ENCODE measurements around the gene FBP2.
"Not testable (repeated sequence)": the region's sequence is repeated elsewhere in the genome, so short reads cannot be mapped to it uniquely, and the experiment has no call there.

The FBP2 gene

DNA sequence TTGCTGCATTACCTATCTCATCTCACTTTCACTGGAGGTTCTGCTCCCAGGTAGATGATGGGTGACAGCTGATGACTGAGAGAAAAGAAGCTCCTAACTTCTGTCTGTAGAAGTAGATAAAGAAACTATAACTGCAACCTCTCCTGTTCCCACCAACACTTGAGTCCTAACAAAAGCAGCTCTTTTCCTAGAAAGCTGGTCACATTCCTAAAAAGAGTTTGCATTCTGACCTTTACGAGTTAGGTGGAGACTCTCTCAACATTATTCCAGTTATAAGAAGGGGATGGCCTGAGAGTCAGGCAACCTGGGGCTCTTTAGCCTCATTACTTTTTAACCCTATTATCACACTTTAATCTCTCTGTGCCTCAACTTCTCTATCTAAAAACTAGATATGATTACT lies 47.7 kb downstream of the FBP2 start:
- H3K27ac ChIP-seq (ENCODE audit: low read depth, low read length): no peak overlapping the region
- H3K4me1 ChIP-seq (ENCODE audit: control insufficient read depth, low read length): no peaks in the 10 kb centered on the region
- H3K36me3 ChIP-seq (ENCODE audit: control insufficient read depth, low read length): no peaks in the 10 kb centered on the region
- no peak for TF ChIP-seq EZH2phosphoT487 (IDR thresholded peaks at IDR 0.05; ENCODE audit: borderline replicate concordance, low read length)
- TF ChIP-seq, protein P1, sequence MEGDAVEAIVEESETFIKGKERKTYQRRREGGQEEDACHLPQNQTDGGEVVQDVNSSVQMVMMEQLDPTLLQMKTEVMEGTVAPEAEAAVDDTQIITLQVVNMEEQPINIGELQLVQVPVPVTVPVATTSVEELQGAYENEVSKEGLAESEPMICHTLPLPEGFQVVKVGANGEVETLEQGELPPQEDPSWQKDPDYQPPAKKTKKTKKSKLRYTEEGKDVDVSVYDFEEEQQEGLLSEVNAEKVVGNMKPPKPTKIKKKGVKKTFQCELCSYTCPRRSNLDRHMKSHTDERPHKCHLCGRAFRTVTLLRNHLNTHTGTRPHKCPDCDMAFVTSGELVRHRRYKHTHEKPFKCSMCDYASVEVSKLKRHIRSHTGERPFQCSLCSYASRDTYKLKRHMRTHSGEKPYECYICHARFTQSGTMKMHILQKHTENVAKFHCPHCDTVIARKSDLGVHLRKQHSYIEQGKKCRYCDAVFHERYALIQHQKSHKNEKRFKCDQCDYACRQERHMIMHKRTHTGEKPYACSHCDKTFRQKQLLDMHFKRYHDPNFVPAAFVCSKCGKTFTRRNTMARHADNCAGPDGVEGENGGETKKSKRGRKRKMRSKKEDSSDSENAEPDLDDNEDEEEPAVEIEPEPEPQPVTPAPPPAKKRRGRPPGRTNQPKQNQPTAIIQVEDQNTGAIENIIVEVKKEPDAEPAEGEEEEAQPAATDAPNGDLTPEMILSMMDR (IDR thresholded peaks at IDR 0.05; ENCODE audit: low read depth, low read length, poor library complexity, severe bottlenecking): no peak
- no peaks in the 10 kb centered on the region for H3K79me2 ChIP-seq (ENCODE audit: control insufficient read depth, low read length)
- H3K4me3 ChIP-seq (ENCODE audit: low read length): no peak overlapping the region
- H3K27me3 ChIP-seq (ENCODE audit: control insufficient read depth, low read length): no peaks in the 10 kb centered on the region
- H3K9me3 ChIP-seq (ENCODE audit: control insufficient read depth, insufficient read depth, low read length): no peaks in the 10 kb centered on the region
- H4K20me1 ChIP-seq (ENCODE audit: control insufficient read depth, insufficient read depth, low read depth, low read length): no peaks in the 10 kb centered on the region
- H3K9me2 ChIP-seq (replicated peaks; ENCODE audit: control insufficient read depth, low read length): no peaks in the 10 kb centered on the region
- no peak overlapping the region for H3K4me2 ChIP-seq (ENCODE audit: low read length)
- no peaks in the 10 kb centered on the region for H3F3A ChIP-seq (ENCODE audit: control insufficient read depth, insufficient read depth)

DNA sequence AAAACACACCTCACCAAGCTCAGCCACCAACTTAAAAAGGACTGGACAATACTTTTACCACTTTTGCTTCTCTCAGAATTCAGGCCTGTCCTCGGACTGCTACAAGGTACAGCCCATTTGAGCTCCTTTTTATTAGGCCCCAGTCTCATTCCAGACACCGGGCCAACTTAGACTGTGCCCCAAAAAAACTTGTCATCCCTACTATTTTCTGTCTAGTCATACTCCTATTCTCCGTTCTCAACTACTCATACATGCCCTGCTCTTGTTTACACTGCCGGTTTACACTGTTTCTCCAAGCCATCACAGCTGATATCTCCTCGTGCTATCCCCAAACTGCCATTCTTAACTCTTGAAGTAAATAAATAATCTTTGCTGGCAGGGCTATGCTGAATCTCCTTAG lies 49.3 kb downstream of the FBP2 start:
- H3K9me2 ChIP-seq (replicated peaks; ENCODE audit: control insufficient read depth, low read length); H4K20me1 ChIP-seq (ENCODE audit: control insufficient read depth, insufficient read depth, low read depth, low read length); H3K4me3 ChIP-seq (ENCODE audit: low read length); H3K79me2 ChIP-seq (ENCODE audit: control insufficient read depth, low read length); H3K4me2 ChIP-seq (ENCODE audit: low read length); H3K4me1 ChIP-seq (ENCODE audit: control insufficient read depth, low read length); H3K36me3 ChIP-seq (ENCODE audit: control insufficient read depth, low read length); H3K9me3 ChIP-seq (ENCODE audit: control insufficient read depth, insufficient read depth, low read length); H3K27ac ChIP-seq (ENCODE audit: low read depth, low read length); H3K27me3 ChIP-seq (ENCODE audit: control insufficient read depth, low read length); H3F3A ChIP-seq (ENCODE audit: control insufficient read depth, insufficient read depth): not testable (repeated sequence)

DNA sequence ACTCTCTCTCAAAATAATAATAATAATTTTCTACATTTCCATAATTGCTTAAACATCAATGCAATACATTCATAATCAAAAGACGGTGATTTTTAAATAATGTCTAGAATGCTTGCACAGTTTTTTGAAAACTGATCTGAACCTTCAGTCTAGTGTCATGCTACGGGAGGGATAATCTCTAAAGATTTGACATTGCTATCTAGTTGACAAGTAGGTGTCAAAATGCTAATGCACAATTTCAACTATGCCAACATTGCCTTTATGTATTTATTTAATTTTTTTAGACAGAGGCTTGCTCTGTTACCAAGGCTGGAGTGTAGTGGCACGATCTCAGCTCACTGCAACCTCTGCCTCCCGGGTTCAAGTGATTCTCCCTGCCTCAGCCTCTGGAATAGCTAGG lies 54.7 kb downstream of the FBP2 start:
- H3K9me2 ChIP-seq (replicated peaks; ENCODE audit: control insufficient read depth, low read length): no peaks in the 10 kb centered on the region
- peaks cover 20% of the 10 kb centered on the region for H3K4me1 ChIP-seq (ENCODE audit: control insufficient read depth, low read length)
- no peak overlapping the region for H3K4me3 ChIP-seq (ENCODE audit: low read length)
- H4K20me1 ChIP-seq (ENCODE audit: control insufficient read depth, insufficient read depth, low read depth, low read length): no peaks in the 10 kb centered on the region
- H3K9me3 ChIP-seq (ENCODE audit: control insufficient read depth, insufficient read depth, low read length): no peaks in the 10 kb centered on the region
- no peaks in the 10 kb centered on the region for H3K79me2 ChIP-seq (ENCODE audit: control insufficient read depth, low read length)
- H3K27ac ChIP-seq (ENCODE audit: low read depth, low read length): no peak overlapping the region
- H3K36me3 ChIP-seq (ENCODE audit: control insufficient read depth, low read length): no peaks in the 10 kb centered on the region
- H3F3A ChIP-seq (ENCODE audit: control insufficient read depth, insufficient read depth): no peaks in the 10 kb centered on the region
- no peak overlapping the region for H3K4me2 ChIP-seq (ENCODE audit: low read length)
- no peaks in the 10 kb centered on the region for H3K27me3 ChIP-seq (ENCODE audit: control insufficient read depth, low read length)
- TF ChIP-seq EZH2phosphoT487 (IDR thresholded peaks at IDR 0.05; ENCODE audit: borderline replicate concordance, low read length): no peak
- TF ChIP-seq, protein P1 (IDR thresholded peaks at IDR 0.05; ENCODE audit: low read depth, low read length, poor library complexity, severe bottlenecking): no peak

DNA sequence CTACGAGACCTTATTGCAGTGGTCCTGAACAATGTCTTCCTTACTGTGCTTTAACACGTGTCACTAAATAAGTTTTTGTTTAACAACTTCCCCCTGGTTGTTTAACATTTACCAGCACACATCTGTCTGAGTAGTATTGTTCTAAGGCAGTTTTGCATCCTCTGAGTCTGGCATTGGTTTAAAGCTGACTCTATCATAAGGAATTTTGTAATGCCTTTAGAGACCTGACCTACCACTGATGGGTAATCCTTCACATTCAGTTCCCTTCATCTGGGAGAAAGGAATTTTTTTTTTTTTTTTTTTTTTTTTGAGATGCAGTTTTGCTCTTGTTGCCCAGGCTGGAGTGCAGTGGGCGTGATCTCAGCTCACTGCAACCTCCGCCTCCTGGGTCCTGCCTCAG lies 58.7 kb downstream of the FBP2 start:
- Histone ChIP-seq H3K27me3 (ENCODE audit: control insufficient read depth, low read length) (no peaks in the 10 kb centered on the region), H3K4me2 (ENCODE audit: low read length) (no peak overlapping the region), H4K20me1 (ENCODE audit: control insufficient read depth, insufficient read depth, low read depth, low read length) (no peaks in the 10 kb centered on the region), H3K9me3 (ENCODE audit: control insufficient read depth, insufficient read depth, low read length) (no peaks in the 10 kb centered on the region), H3K9me2 (replicated peaks; ENCODE audit: control insufficient read depth, low read length) (no peaks in the 10 kb centered on the region), H3F3A (ENCODE audit: control insufficient read depth, insufficient read depth) (no peaks in the 10 kb centered on the region), H3K4me3 (ENCODE audit: low read length) (no peak overlapping the region), H3K36me3 (ENCODE audit: control insufficient read depth, low read length) (no peaks in the 10 kb centered on the region), H3K79me2 (ENCODE audit: control insufficient read depth, low read length) (no peaks in the 10 kb centered on the region), H3K27ac (ENCODE audit: low read depth, low read length) (no peak overlapping the region), H3K4me1 (ENCODE audit: control insufficient read depth, low read length) (peaks cover 26% of the 10 kb centered on the region)
- TF ChIP-seq, protein P1 (IDR thresholded peaks at IDR 0.05; ENCODE audit: low read depth, low read length, poor library complexity, severe bottlenecking): no peak

Measured in DOHH2 (cell line).